Sigmoid colon (tissue), 3 donors: ENCODE results near the gene TMEM208.

Experiments used
- POLR2A ChIP-seq, 2 donors: fragments of 450-650 bp; IDR thresholded peaks; one replicate each; pipeline ENCODE4 v1.6.1; 2016; ENCODE audit warnings: antibody characterized with exemption in 2 of 2, mild to moderate bottlenecking in 2 of 2, moderate library complexity in 2 of 2
- TF ChIP-seq, protein P1 (sequence below), 4 experiments: fragments of 450-650 bp in 3 of 4; fragments of 200-600 bp in 1 of 4; IDR thresholded peaks; one replicate each; pipeline ENCODE4 v1.5.1; 2016 to 2019; ENCODE audit warnings: antibody characterized with exemption in 4 of 4, mild to moderate bottlenecking in 3 of 4, moderate library complexity in 2 of 4

- TF ChIP-seq, protein P1, sequence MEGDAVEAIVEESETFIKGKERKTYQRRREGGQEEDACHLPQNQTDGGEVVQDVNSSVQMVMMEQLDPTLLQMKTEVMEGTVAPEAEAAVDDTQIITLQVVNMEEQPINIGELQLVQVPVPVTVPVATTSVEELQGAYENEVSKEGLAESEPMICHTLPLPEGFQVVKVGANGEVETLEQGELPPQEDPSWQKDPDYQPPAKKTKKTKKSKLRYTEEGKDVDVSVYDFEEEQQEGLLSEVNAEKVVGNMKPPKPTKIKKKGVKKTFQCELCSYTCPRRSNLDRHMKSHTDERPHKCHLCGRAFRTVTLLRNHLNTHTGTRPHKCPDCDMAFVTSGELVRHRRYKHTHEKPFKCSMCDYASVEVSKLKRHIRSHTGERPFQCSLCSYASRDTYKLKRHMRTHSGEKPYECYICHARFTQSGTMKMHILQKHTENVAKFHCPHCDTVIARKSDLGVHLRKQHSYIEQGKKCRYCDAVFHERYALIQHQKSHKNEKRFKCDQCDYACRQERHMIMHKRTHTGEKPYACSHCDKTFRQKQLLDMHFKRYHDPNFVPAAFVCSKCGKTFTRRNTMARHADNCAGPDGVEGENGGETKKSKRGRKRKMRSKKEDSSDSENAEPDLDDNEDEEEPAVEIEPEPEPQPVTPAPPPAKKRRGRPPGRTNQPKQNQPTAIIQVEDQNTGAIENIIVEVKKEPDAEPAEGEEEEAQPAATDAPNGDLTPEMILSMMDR (IDR thresholded peaks at IDR 0.05): no peak
- no peak for TF ChIP-seq POLR2A (IDR thresholded peaks at IDR 0.05)
These were observed 36.9 kb upstream of the TMEM208 start, which contains the start of gene EXOC3L1 for GRCh38 chr16:67190041-67190440.
